Activated naive CD4-positive, alpha-beta T cell treated with anti-CD3 and anti-CD28 coated beads for 36 hours (primary cell): ENCODE results near the gene PTPRH. TPM values are rescaled to one million over a fixed set of nuclear protein-coding genes. Genes with fewer than 3 reads are reported as not detected.

Experiments
- CTCF ChIA-PET: fragments of 350-600 bp; sonication (Branson Sonifier 250); formaldehyde crosslinking; loops from one replicate; lab custom pipeline; 2021; ENCODE audit warnings: antibody characterized with exemption; lab: Charles Lee
- DNase-seq: peaks from one replicate; pipeline ENCODE4 v3.0.0-alpha.2; 2020
- H3K27ac Mint-ChIP-seq: one replicate; pipeline ENCODE4 v1.8.0; 2021; ENCODE audit warnings: mild to moderate bottlenecking, mixed read lengths
- H3K27me3 Mint-ChIP-seq: one replicate; pipeline ENCODE4 v1.8.0; 2021; ENCODE audit warnings: low read depth, mixed read lengths
- H3K36me3 Mint-ChIP-seq: one replicate; pipeline ENCODE4 v1.8.0; 2021; ENCODE audit warnings: low read depth, mixed read lengths
- H3K4me1 Mint-ChIP-seq: one replicate; pipeline ENCODE4 v1.8.0; 2021; ENCODE audit warnings: low read depth, mixed read lengths
- H3K4me3 Mint-ChIP-seq: one replicate; pipeline ENCODE4 v1.8.0; 2021; ENCODE audit warnings: mild to moderate bottlenecking, moderate library complexity, mixed read lengths
- H3K9me3 Mint-ChIP-seq: one replicate; pipeline ENCODE4 v1.8.0; 2021; ENCODE audit warnings: mixed read lengths
- intact Hi-C: fragments of 100-400 bp; cut with micrococcal nuclease; formaldehyde crosslinking; loops from one replicate; pipeline ENCODE4 v1.15.1; 2023
- total RNA-seq, 2 experiments: library from RNA; stranded (reverse); gene quantifications; one replicate each; pipeline ENCODE4 v1.2.3, GENCODE V29; 2021

PTPRH gene
- total RNA-seq, 2 experiments from 2014 or later: not detected

GRCh38 chr19:55242517-55242916 lies 33.2 kb upstream of the PTPRH start:
- peaks cover 28% of the 10 kb centered on the region for H3K36me3 Mint-ChIP-seq
- no peaks in the 10 kb centered on the region for H3K9me3 Mint-ChIP-seq
- CTCF ChIA-PET: no interaction called here
- H3K4me1 Mint-ChIP-seq: no peaks in the 10 kb centered on the region
- DNase-seq: no peak
- H3K27me3 Mint-ChIP-seq: no peaks in the 10 kb centered on the region
- H3K27ac Mint-ChIP-seq: no peak overlapping the region
- no peak overlapping the region for H3K4me3 Mint-ChIP-seq
- intact Hi-C loops: no loop called here

- Mint-ChIP-seq H3K4me3 (no peak overlapping the region), H3K27me3 (no peaks in the 10 kb centered on the region), H3K9me3 (no peaks in the 10 kb centered on the region), H3K27ac (no peak overlapping the region), H3K36me3 (peaks cover 34% of the 10 kb centered on the region), H3K4me1 (no peaks in the 10 kb centered on the region)
- intact Hi-C loops: no loop called here
- CTCF ChIA-PET: no interaction called here
- no peak for DNase-seq
Observed at GRCh38 chr19:55241935-55242464, 32.7 kb upstream of the PTPRH start.

- DNase-seq: no peak
- Mint-ChIP-seq H3K27ac (no peak overlapping the region), H3K27me3 (no peaks in the 10 kb centered on the region), H3K36me3 (peaks cover 38% of the 10 kb centered on the region), H3K9me3 (no peaks in the 10 kb centered on the region), H3K4me1 (no peaks in the 10 kb centered on the region), H3K4me3 (no peak overlapping the region)
- CTCF ChIA-PET: interaction anchor here (0.6 kb wide), 1 partner anchor 1186 kb away, joined by 4 read pairs; no protein-coding TSS in a partner anchor
- intact Hi-C loops: no loop called here
Observed at GRCh38 chr19:55241143-55241934, 32.0 kb upstream of the PTPRH start.

- CTCF ChIA-PET: interaction anchor here (0.6 kb wide), 1 partner anchor 1187 kb away, joined by 4 read pairs; no protein-coding TSS in a partner anchor
- Mint-ChIP-seq H3K4me1 (no peaks in the 10 kb centered on the region), H3K4me3 (no peak overlapping the region), H3K36me3 (peaks cover 42% of the 10 kb centered on the region), H3K9me3 (no peaks in the 10 kb centered on the region), H3K27me3 (no peaks in the 10 kb centered on the region), H3K27ac (no peak overlapping the region)
- intact Hi-C loops: no loop called here
- no peak for DNase-seq
Observed at GRCh38 chr19:55240713-55241020, 31.4 kb upstream of the PTPRH start.

- peaks cover 47% of the 10 kb centered on the region for H3K36me3 Mint-ChIP-seq
- H3K9me3 Mint-ChIP-seq: no peaks in the 10 kb centered on the region
- H3K27ac Mint-ChIP-seq: no peak overlapping the region
- H3K4me1 Mint-ChIP-seq: no peaks in the 10 kb centered on the region
- intact Hi-C loops: no loop called here
- no peak for DNase-seq
- CTCF ChIA-PET: interaction anchor here (0.9 kb wide), 1 partner anchor 228 kb away, joined by 3 read pairs; no protein-coding TSS in a partner anchor
- H3K4me3 Mint-ChIP-seq: no peak overlapping the region
- no peaks in the 10 kb centered on the region for H3K27me3 Mint-ChIP-seq
Observed at GRCh38 chr19:55239004-55239403, 29.7 kb upstream of the PTPRH start.

- intact Hi-C loops: no loop called here
- no peak for DNase-seq
- CTCF ChIA-PET: no interaction called here
- Mint-ChIP-seq H3K36me3 (peaks cover 43% of the 10 kb centered on the region), H3K9me3 (no peaks in the 10 kb centered on the region), H3K4me3 (no peak overlapping the region), H3K27ac (no peak overlapping the region), H3K4me1 (no peaks in the 10 kb centered on the region), H3K27me3 (no peaks in the 10 kb centered on the region)
Observed at GRCh38 chr19:55238030-55238429, 28.7 kb upstream of the PTPRH start.

GRCh38 chr19:55232986-55233385 lies 23.7 kb upstream of the PTPRH start:
- CTCF ChIA-PET: no interaction called here
- no peak overlapping the region for H3K27ac Mint-ChIP-seq

GRCh38 chr19:55232286-55232602 lies 22.9 kb upstream of the PTPRH start:
- H3K27ac Mint-ChIP-seq: no peak overlapping the region
- intact Hi-C loops: no loop called here
- no peak overlapping the region for H3K4me3 Mint-ChIP-seq
- peaks cover 39% of the 10 kb centered on the region for H3K36me3 Mint-ChIP-seq
- no peaks in the 10 kb centered on the region for H3K27me3 Mint-ChIP-seq
- no peak for DNase-seq
- CTCF ChIA-PET: no interaction called here
- no peaks in the 10 kb centered on the region for H3K4me1 Mint-ChIP-seq
- H3K9me3 Mint-ChIP-seq: no peaks in the 10 kb centered on the region

More at GRCh38 chr19:55232986-55233385, 23.7 kb upstream of the PTPRH start:
- H3K27me3 Mint-ChIP-seq: no peaks in the 10 kb centered on the region
- intact Hi-C loops: no loop called here
- peaks cover 38% of the 10 kb centered on the region for H3K36me3 Mint-ChIP-seq
- no peak for DNase-seq
- H3K4me1 Mint-ChIP-seq: no peaks in the 10 kb centered on the region
- no peaks in the 10 kb centered on the region for H3K9me3 Mint-ChIP-seq
- no peak overlapping the region for H3K4me3 Mint-ChIP-seq

GRCh38 chr19:55231391-55232285 lies 22.3 kb upstream of the PTPRH start:
- Mint-ChIP-seq H3K4me1 (no peaks in the 10 kb centered on the region), H3K27me3 (no peaks in the 10 kb centered on the region), H3K36me3 (peaks cover 33% of the 10 kb centered on the region), H3K9me3 (no peaks in the 10 kb centered on the region), H3K27ac (no peak overlapping the region), H3K4me3 (no peak overlapping the region)
- intact Hi-C loops: no loop called here
- DNase-seq: no peak
- CTCF ChIA-PET: no interaction called here

GRCh38 chr19:55230780-55231179 lies 21.5 kb upstream of the PTPRH start:
- CTCF ChIA-PET: no interaction called here
- Mint-ChIP-seq H3K4me1 (no peaks in the 10 kb centered on the region), H3K9me3 (no peaks in the 10 kb centered on the region), H3K36me3 (peaks cover 26% of the 10 kb centered on the region), H3K4me3 (no peak overlapping the region), H3K27ac (no peak overlapping the region), H3K27me3 (no peaks in the 10 kb centered on the region)
- DNase-seq: no peak
- intact Hi-C loops: no loop called here

GRCh38 chr19:55230329-55230728 lies 21.0 kb upstream of the PTPRH start:
- Mint-ChIP-seq H3K4me3 (no peak overlapping the region), H3K27ac (no peak overlapping the region), H3K9me3 (no peaks in the 10 kb centered on the region), H3K27me3 (no peaks in the 10 kb centered on the region), H3K36me3 (peaks cover 30% of the 10 kb centered on the region), H3K4me1 (no peaks in the 10 kb centered on the region)
- intact Hi-C loops: no loop called here
- no peak for DNase-seq
- CTCF ChIA-PET: no interaction called here

GRCh38 chr19:55229789-55230182 lies 20.5 kb upstream of the PTPRH start:
- Mint-ChIP-seq H3K27ac (no peak overlapping the region), H3K27me3 (no peaks in the 10 kb centered on the region)

More at GRCh38 chr19:55229789-55230182, 20.5 kb upstream of the PTPRH start:
- Mint-ChIP-seq H3K4me1 (no peaks in the 10 kb centered on the region), H3K9me3 (no peaks in the 10 kb centered on the region), H3K36me3 (peaks cover 27% of the 10 kb centered on the region), H3K4me3 (no peak overlapping the region)
- CTCF ChIA-PET: no interaction called here
- DNase-seq: no peak
- intact Hi-C loops: no loop called here
